T-helper 2 cell (primary cell): ENCODE data around the gene CPAMD8.
"Not testable (repeated sequence)": the region's sequence is repeated elsewhere in the genome, so short reads cannot be mapped to it uniquely, and the experiment has no call there.

Experiments used
- DNase-seq, 5 experiments: peaks; one replicate each; pipeline versions ENCODE4 v3.0.0 to v3.0.0-alpha.2; 2012 to 2022

Gene CPAMD8

GRCh38 chr19:16891696-16892382 is 134.8 kb downstream of the CPAMD8 start:
- no peak for DNase-seq

- DNase-seq = no peak
Measured at GRCh38 chr19:16890461-16891184, 136.0 kb downstream of the CPAMD8 start.

- DNase-seq = no peak
Measured at GRCh38 chr19:16889883-16890460, 136.6 kb downstream of the CPAMD8 start.

- DNase-seq = no peak
Measured at GRCh38 chr19:16889366-16889882, 137.2 kb downstream of the CPAMD8 start.

GRCh38 chr19:16888629-16889365 is 137.8 kb downstream of the CPAMD8 start, which contains the start of gene F2RL3:
Gene F2RL3, plus strand, starts transcription at chr19:16888999. Its CDS starts 191 bp downstream, at chr19:16889190.
- peak in 1 of 5 experiments; percentile 41 for DNase-seq

GRCh38 chr19:16887353-16888265 is 139.0 kb downstream of the CPAMD8 start:
- DNase-seq = no peak

- DNase-seq = no peak
Measured at GRCh38 chr19:16886305-16886880, 140.2 kb downstream of the CPAMD8 start.

GRCh38 chr19:16885166-16885565 is 141.4 kb downstream of the CPAMD8 start:
- DNase-seq = no peak

- no peak for DNase-seq
Measured at GRCh38 chr19:16883522-16883921, 143.1 kb downstream of the CPAMD8 start.

GRCh38 chr19:16882146-16882545 is 144.5 kb downstream of the CPAMD8 start:
- DNase-seq = no peak

- DNase-seq = no peak
Measured at GRCh38 chr19:16880884-16881554, 145.6 kb downstream of the CPAMD8 start.

- DNase-seq = no peak
Measured at GRCh38 chr19:16878181-16878965, 148.2 kb downstream of the CPAMD8 start.

GRCh38 chr19:16877581-16877980 is 149.0 kb downstream of the CPAMD8 start:
- DNase-seq = no peak

GRCh38 chr19:16876904-16877361 is 149.7 kb downstream of the CPAMD8 start:
- no peak for DNase-seq

- no peak for DNase-seq
Measured at GRCh38 chr19:16875584-16876555, 150.7 kb downstream of the CPAMD8 start.

- DNase-seq = not testable (repeated sequence)
Measured at GRCh38 chr19:16874978-16875299, 151.7 kb downstream of the CPAMD8 start.

- no peak for DNase-seq
Measured at GRCh38 chr19:16874250-16874977, 152.2 kb downstream of the CPAMD8 start.

- no peak for DNase-seq
Measured at GRCh38 chr19:16873594-16873993, 153.0 kb downstream of the CPAMD8 start.
